Fibroblast of peridontal ligament (primary cell): Measurements from ENCODE around the gene CIROP.

Experiments
- DNase-seq: peaks from one replicate; pipeline ENCODE4 v3.0.0-alpha.2; 2010; ENCODE audit errors: extremely low read depth

Gene CIROP

GRCh38 chr14:23051141-23052057, 53.4 kb downstream of the CIROP start:
- no peak for DNase-seq
